GM19025 (cell line): ENCODE results near the gene FAM83G.

Experiments used
- ATAC-seq: cut with Tn5 transposase; IDR thresholded peaks from one replicate; pipeline ENCODE4 v1.9.1; 2021; ENCODE audit warnings: mild to moderate bottlenecking, low read depth, moderate library complexity; ENCODE audit not compliant: unreplicated experiment

FAM83G gene

GRCh38 chr17:19012171-19013080, 7.9 kb upstream of the FAM83G start:
- ATAC-seq = no peak

GRCh38 chr17:19011581-19011980, 7.0 kb upstream of the FAM83G start:
- ATAC-seq = no peak

- no peak for ATAC-seq
Measured at GRCh38 chr17:19010729-19011505, 6.4 kb upstream of the FAM83G start.

- no peak for ATAC-seq
Measured at GRCh38 chr17:19009970-19010369, 5.4 kb upstream of the FAM83G start.

GRCh38 chr17:19006698-19007097, 2.1 kb upstream of the FAM83G start:
- ATAC-seq = no peak

- no peak for ATAC-seq
Measured at GRCh38 chr17:19005789-19006430, 1.3 kb upstream of the FAM83G start.

- no peak for ATAC-seq
Measured at GRCh38 chr17:19005137-19005773, 691 bp upstream of the FAM83G start.

GRCh38 chr17:19003543-19004420, 782 bp downstream of the FAM83G start:
- no peak for ATAC-seq

- no peak for ATAC-seq
Measured at GRCh38 chr17:19002805-19003542, 1.6 kb downstream of the FAM83G start.

GRCh38 chr17:19001907-19002590, 2.5 kb downstream of the FAM83G start:
- ATAC-seq = no peak

- no peak for ATAC-seq
Measured at GRCh38 chr17:19000531-19001325, 3.8 kb downstream of the FAM83G start.

GRCh38 chr17:18999911-19000310, 4.7 kb downstream of the FAM83G start:
- no peak for ATAC-seq

- ATAC-seq = no peak
Measured at GRCh38 chr17:18999394-18999793, 5.2 kb downstream of the FAM83G start.

- no peak for ATAC-seq
Measured at GRCh38 chr17:18997650-18998196, 6.8 kb downstream of the FAM83G start.

GRCh38 chr17:18996458-18996857, 8.1 kb downstream of the FAM83G start:
- ATAC-seq = no peak

GRCh38 chr17:18995220-18995619, 9.3 kb downstream of the FAM83G start:
- no peak for ATAC-seq

- ATAC-seq = no peak
Measured at GRCh38 chr17:18994631-18995030, 9.9 kb downstream of the FAM83G start.
